ENCODE data around the gene SUN5. TPM values are rescaled to one million over a fixed set of nuclear protein-coding genes. Genes with fewer than 3 reads are reported as not detected.

SUN5 gene
- total RNA-seq, 3 donors from 2014 or later, result not detected

- no peak overlapping the region for H3K27ac ChIP-seq
- H3K27me3 ChIP-seq, result no peaks in the 10 kb centered on the region
- no peak overlapping the region for H3K4me3 ChIP-seq
- intact Hi-C loops (cut with DNase I; ENCODE audit: low total_unique reads), result no loop called here
- DNase-seq (ENCODE audit: low spot score in 2 of 2), result no peak
- H3K4me1 ChIP-seq, result no peaks in the 10 kb centered on the region
- TF ChIP-seq POLR2AphosphoS5 (IDR thresholded peaks at IDR 0.05) (no peak), POLR2A (IDR thresholded peaks at IDR 0.05) (no peak)
- H3K36me3 ChIP-seq, result no peaks in the 10 kb centered on the region
- H3K9me3 ChIP-seq, result no peaks in the 10 kb centered on the region
These were observed 19.4 kb upstream of the SUN5 start for GRCh38 chr20:33023439-33024242.

DNA sequence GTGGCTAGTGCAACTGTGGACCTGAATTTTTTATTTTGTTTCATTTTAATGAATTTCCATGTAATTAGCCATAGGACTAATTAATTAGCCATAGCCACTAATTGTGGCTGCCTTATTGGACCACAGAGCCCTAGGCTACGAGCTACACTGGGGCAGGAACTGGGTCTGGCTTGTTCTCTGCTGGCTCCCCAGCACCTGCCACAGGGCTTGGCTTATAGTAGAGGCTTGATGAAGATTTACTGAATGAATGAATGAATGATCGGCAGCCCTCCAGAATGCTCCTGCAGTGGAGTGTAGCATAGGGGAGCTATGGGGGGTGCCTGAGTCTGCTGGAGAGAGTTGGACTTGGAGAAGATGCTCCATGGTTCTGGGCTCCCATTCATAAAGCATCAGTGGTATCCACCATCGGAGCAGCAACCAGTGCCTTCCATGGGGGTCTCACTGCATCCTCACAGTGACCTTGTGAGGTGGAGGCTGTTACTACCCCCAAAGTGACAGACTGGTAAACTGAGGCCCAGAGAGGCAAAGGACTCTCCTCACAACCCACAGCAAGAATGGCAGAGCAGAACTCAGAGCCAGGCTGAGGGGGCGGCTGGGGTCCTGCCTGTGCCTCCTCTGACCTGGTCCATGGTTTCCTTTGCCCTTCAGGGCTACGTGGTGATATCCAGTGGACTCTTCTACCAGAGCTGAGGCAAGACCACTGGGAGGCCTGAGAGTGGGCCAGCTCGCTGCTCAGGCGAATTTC is 18.6 kb upstream of the SUN5 start:
- no peaks in the 10 kb centered on the region for H3K36me3 ChIP-seq
- H3K4me1 ChIP-seq, result no peaks in the 10 kb centered on the region
- no peaks in the 10 kb centered on the region for H3K9me3 ChIP-seq
- H3K27ac ChIP-seq, result no peak overlapping the region
- TF ChIP-seq, protein P1, sequence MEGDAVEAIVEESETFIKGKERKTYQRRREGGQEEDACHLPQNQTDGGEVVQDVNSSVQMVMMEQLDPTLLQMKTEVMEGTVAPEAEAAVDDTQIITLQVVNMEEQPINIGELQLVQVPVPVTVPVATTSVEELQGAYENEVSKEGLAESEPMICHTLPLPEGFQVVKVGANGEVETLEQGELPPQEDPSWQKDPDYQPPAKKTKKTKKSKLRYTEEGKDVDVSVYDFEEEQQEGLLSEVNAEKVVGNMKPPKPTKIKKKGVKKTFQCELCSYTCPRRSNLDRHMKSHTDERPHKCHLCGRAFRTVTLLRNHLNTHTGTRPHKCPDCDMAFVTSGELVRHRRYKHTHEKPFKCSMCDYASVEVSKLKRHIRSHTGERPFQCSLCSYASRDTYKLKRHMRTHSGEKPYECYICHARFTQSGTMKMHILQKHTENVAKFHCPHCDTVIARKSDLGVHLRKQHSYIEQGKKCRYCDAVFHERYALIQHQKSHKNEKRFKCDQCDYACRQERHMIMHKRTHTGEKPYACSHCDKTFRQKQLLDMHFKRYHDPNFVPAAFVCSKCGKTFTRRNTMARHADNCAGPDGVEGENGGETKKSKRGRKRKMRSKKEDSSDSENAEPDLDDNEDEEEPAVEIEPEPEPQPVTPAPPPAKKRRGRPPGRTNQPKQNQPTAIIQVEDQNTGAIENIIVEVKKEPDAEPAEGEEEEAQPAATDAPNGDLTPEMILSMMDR (IDR thresholded peaks at IDR 0.05), result no peak
- no peak for TF ChIP-seq POLR2A (IDR thresholded peaks at IDR 0.05)
- no peak for TF ChIP-seq POLR2AphosphoS5 (IDR thresholded peaks at IDR 0.05)
- intact Hi-C loops (cut with DNase I; ENCODE audit: low total_unique reads), result no loop called here
- H3K27me3 ChIP-seq, result no peaks in the 10 kb centered on the region
- DNase-seq (ENCODE audit: low spot score in 2 of 2), result no peak
- no peak overlapping the region for H3K4me3 ChIP-seq

- Histone ChIP-seq H3K4me1 (no peaks in the 10 kb centered on the region), H3K27ac (no peak overlapping the region), H3K9me3 (no peaks in the 10 kb centered on the region), H3K36me3 (no peaks in the 10 kb centered on the region), H3K4me3 (no peak overlapping the region), H3K27me3 (no peaks in the 10 kb centered on the region)
- DNase-seq (ENCODE audit: low spot score in 2 of 2), result no peak
- intact Hi-C loops (cut with DNase I; ENCODE audit: low total_unique reads), result no loop called here
- no peak for TF ChIP-seq POLR2A (IDR thresholded peaks at IDR 0.05)
- TF ChIP-seq, protein P1 (IDR thresholded peaks at IDR 0.05), result no peak
- no peak for TF ChIP-seq POLR2AphosphoS5 (IDR thresholded peaks at IDR 0.05)
These were observed 18.1 kb upstream of the SUN5 start for GRCh38 chr20:33022289-33022688.

- no peaks in the 10 kb centered on the region for H3K36me3 ChIP-seq
- intact Hi-C loops (cut with DNase I; ENCODE audit: low total_unique reads), result no loop called here
- peaks cover 0 to 1% of the 10 kb centered on the region in 2 donors for H3K27me3 ChIP-seq
- H3K9me3 ChIP-seq, result no peaks in the 10 kb centered on the region
- no peak overlapping the region for H3K27ac ChIP-seq
- no peaks in the 10 kb centered on the region for H3K4me1 ChIP-seq
- TF ChIP-seq POLR2A (IDR thresholded peaks at IDR 0.05) (no peak), POLR2AphosphoS5 (IDR thresholded peaks at IDR 0.05) (no peak)
- TF ChIP-seq, protein P1 (IDR thresholded peaks at IDR 0.05), result no peak
- H3K4me3 ChIP-seq, result no peak overlapping the region
- no peak for DNase-seq (ENCODE audit: low spot score in 2 of 2)
These were observed 17.6 kb upstream of the SUN5 start for GRCh38 chr20:33021879-33022278.

- TF ChIP-seq, protein P1 (IDR thresholded peaks at IDR 0.05), result no peak
- TF ChIP-seq POLR2AphosphoS5 (IDR thresholded peaks at IDR 0.05) (no peak), POLR2A (IDR thresholded peaks at IDR 0.05) (no peak)
- Histone ChIP-seq H3K4me3 (no peak overlapping the region), H3K4me1 (no peaks in the 10 kb centered on the region), H3K27me3 (peaks cover 0 to 15% of the 10 kb centered on the region in 2 donors), H3K27ac (no peak overlapping the region), H3K9me3 (no peaks in the 10 kb centered on the region), H3K36me3 (no peaks in the 10 kb centered on the region)
- DNase-seq (ENCODE audit: low spot score in 2 of 2), result no peak
- intact Hi-C loops (cut with DNase I; ENCODE audit: low total_unique reads), result no loop called here
These were observed 16.3 kb upstream of the SUN5 start for GRCh38 chr20:33020278-33021161.

All from breast epithelium (tissue), 4 donors.